Progenitor cell of endocrine pancreas (in vitro differentiated cells): ENCODE measurements around the gene MSANTD2. TPM values are rescaled to one million over a fixed set of nuclear protein-coding genes. Genes with fewer than 3 reads are reported as not detected.

Source experiments
- DNase-seq: peaks from one replicate; pipeline ENCODE4 v3.0.0; 2021; ENCODE audit warnings: low spot score; ENCODE audit not compliant: unreplicated experiment
- H3K27ac Mint-ChIP-seq: 2 replicates; pipeline ENCODE4 v1.8.0; 2021; ENCODE audit warnings: mild to moderate bottlenecking, moderate library complexity, mixed read lengths
- H3K27me3 Mint-ChIP-seq: 2 replicates; pipeline ENCODE4 v1.8.0; 2021; ENCODE audit warnings: mixed read lengths
- H3K36me3 Mint-ChIP-seq: 2 replicates; pipeline ENCODE4 v1.8.0; 2022; ENCODE audit warnings: mixed read lengths; ENCODE audit not compliant: insufficient read depth
- H3K4me1 Mint-ChIP-seq: 2 replicates; pipeline ENCODE4 v1.8.0; 2021; ENCODE audit warnings: low read depth, mixed read lengths
- H3K4me3 Mint-ChIP-seq: 2 replicates; pipeline ENCODE4 v1.8.0; 2021; ENCODE audit warnings: low read depth, mild to moderate bottlenecking, moderate library complexity, mixed read lengths
- H3K9me3 Mint-ChIP-seq: 2 replicates; pipeline ENCODE4 v1.8.0; 2021; ENCODE audit warnings: low read depth, mixed read lengths
- CTCF ChIP-seq: fragments of 200-600 bp; sonication (generic); IDR thresholded peaks from one replicate; pipeline ENCODE4 v1.5.0; 2021; ENCODE audit warnings: antibody characterized with exemption, mild to moderate bottlenecking; ENCODE audit not compliant: unreplicated experiment
- total RNA-seq: library from RNA; stranded (reverse); gene quantifications from 2 replicates; pipeline ENCODE4 v1.2.1, GENCODE V29; 2021

The MSANTD2 gene
- total RNA-seq, 1 donor from 2014 or later, result 41.6 TPM

GRCh38 chr11:124760205-124760652 lies 40.0 kb downstream of the MSANTD2 start:
- Mint-ChIP-seq H3K4me3 (peak overlapping the region; percentile 37), H3K9me3 (no peaks in the 10 kb centered on the region), H3K4me1 (peaks cover 17% of the 10 kb centered on the region), H3K27me3 (peaks cover 57% of the 10 kb centered on the region), H3K36me3 (no peaks in the 10 kb centered on the region), H3K27ac (no peak overlapping the region)
- no peak for TF ChIP-seq CTCF
- DNase-seq, result no peak

GRCh38 chr11:124759266-124760204 lies 40.7 kb downstream of the MSANTD2 start:
- Mint-ChIP-seq H3K27ac (no peak overlapping the region), H3K4me1 (peaks cover 17% of the 10 kb centered on the region), H3K36me3 (no peaks in the 10 kb centered on the region), H3K9me3 (no peaks in the 10 kb centered on the region), H3K27me3 (peaks cover 59% of the 10 kb centered on the region), H3K4me3 (peak overlapping the region; percentile 63)
- no peak for TF ChIP-seq CTCF
- DNase-seq, result no peak

- Mint-ChIP-seq H3K9me3 (no peaks in the 10 kb centered on the region), H3K4me3 (peak overlapping the region; percentile 63), H3K4me1 (peaks cover 17% of the 10 kb centered on the region), H3K36me3 (no peaks in the 10 kb centered on the region), H3K27me3 (peaks cover 60% of the 10 kb centered on the region), H3K27ac (peak overlapping the region; percentile 91)
- TF ChIP-seq CTCF, result peak; percentile 84
- DNase-seq, result peak; percentile 77
These were observed 41.6 kb downstream of the MSANTD2 start for GRCh38 chr11:124758355-124759265.

- Mint-ChIP-seq H3K4me3 (no peak overlapping the region), H3K9me3 (no peaks in the 10 kb centered on the region), H3K36me3 (no peaks in the 10 kb centered on the region), H3K4me1 (peaks cover 11% of the 10 kb centered on the region), H3K27ac (no peak overlapping the region), H3K27me3 (peaks cover 61% of the 10 kb centered on the region)
- DNase-seq, result no peak
- TF ChIP-seq CTCF, result no peak
These were observed 42.9 kb downstream of the MSANTD2 start for GRCh38 chr11:124757320-124757719.

- Mint-ChIP-seq H3K27me3 (peaks cover 61% of the 10 kb centered on the region), H3K27ac (no peak overlapping the region), H3K36me3 (no peaks in the 10 kb centered on the region), H3K4me3 (no peak overlapping the region), H3K4me1 (peaks cover 11% of the 10 kb centered on the region), H3K9me3 (no peaks in the 10 kb centered on the region)
- no peak for TF ChIP-seq CTCF
- DNase-seq, result no peak
These were observed 43.4 kb downstream of the MSANTD2 start for GRCh38 chr11:124756753-124757227.
